NCI-H510A treated with DMSO at 0.1 percent for 48 hours (cell line): ENCODE results near the gene MOCS1.

Experiments used
- DNase-seq: peaks from one replicate; lab custom pipeline; 2025; lab: John Stamatoyannopoulos, UW

Gene MOCS1

DNA sequence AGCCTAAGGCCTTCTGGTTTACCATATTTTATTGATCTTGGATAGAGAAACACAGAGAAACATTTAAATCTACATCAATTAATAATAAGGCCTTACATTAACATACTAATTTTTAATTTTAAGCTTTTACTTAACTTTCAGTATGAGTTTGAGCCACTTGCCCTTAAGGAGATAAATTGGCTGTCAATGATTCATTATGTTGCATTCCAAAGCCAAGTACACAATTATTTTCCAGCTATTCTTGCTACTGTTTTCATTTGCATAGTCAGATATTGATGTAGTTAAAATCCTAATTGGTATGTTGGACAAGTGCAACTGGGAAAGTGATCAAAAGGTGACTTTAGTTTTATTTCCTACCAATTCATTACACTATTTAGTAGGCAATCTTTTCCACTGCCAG lies 58.2 kb downstream of the MOCS1 start:
- no peak for DNase-seq

DNA sequence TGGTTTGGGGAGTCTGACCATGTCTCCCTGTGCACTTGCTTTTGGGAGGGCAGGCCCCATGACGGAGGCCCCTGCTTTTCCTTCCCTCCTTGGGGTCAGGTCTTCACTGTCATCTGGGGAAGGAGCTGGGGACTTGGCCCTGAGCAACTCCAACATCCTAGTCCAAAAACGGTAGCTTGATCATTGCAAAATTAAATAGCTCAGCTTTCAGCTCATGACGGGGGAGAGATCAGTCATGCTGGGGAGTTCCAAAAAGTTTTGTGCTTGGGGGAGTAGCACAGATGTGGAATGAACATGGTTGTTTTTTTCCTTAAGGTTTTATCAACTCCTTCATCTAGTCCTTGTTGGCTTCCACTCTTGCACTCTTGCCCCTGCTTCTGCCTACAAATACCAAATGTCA lies 60.8 kb downstream of the MOCS1 start:
- DNase-seq = no peak

DNA sequence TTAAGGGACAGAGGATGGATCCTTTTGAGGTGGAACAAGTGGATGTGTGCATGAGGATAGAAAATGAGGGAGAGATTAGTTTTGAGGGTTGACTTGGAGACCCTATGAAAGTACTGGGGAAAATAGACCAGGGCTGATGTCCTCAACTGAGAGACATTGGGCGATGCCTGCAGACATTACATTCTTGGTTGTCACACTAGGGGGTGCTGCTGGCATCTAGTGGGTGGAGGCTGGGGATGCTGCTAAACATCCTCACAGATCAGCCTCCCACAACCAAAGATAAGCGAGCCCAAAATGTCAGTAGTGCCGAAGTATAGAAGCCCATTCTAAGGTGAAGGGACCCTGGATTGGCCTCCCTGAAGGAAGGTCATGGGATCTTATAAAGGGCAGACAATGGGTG lies 63.3 kb downstream of the MOCS1 start:
- DNase-seq = no peak

DNA sequence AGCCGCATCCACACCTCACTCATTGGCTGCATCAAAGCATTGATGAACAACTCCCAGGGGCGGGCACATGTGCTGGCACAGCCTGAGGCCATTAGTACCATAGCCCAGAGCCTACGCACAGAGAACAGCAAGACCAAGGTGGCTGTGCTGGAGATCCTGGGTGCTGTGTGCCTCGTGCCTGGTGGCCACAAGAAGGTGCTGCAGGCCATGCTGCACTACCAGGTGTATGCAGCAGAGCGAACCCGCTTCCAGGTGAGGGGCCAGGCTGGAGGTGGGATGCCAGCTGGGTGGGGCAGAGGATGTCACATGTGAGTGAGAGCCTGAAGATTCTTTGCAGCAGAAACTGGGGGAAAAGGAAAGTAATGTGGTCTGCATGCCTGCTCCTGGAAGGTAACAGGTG lies 66.7 kb downstream of the MOCS1 start:
- DNase-seq = no peak

DNA sequence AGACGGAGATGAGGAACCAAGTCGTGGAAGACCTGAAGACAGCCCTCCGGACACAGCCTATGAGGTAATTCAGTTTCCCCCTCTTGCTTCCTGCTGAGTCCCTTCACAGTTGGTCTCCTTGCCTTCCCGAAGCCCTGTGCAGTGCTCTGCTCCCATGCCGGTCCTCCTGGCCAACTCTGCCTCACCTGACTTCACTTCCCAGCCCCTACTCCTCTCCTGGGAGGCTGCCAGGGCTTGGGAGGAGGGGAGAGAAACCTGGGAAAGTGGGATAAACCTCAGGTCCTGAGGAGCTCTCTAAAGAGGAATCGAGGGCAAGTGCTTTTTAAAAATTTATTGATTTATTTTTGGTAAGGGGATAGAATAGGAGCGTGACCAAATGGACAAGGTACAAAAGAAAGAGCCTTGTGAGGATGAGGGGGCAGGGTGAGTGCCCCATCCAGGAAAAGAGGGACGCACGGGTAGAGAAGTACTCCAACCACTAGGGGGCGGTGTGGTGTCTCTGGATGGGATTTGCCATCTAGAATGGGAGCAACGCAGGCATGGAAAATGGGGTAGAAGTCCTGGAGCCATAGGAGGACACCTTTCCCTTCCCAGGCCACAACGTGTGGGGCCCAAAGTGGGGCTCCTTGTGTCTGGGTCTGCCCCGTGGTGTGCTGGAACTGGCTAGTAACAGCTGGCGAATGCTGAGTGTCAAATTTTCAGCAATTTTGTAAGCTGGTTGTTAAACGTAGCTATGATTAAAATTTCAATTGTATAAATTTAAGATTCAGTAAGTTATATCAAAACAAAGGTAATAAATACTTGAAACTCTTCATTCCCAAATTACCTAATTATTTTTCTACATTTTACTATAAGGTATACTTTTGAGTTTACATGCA lies 69.0 kb downstream of the MOCS1 start:
- no peak for DNase-seq

DNA sequence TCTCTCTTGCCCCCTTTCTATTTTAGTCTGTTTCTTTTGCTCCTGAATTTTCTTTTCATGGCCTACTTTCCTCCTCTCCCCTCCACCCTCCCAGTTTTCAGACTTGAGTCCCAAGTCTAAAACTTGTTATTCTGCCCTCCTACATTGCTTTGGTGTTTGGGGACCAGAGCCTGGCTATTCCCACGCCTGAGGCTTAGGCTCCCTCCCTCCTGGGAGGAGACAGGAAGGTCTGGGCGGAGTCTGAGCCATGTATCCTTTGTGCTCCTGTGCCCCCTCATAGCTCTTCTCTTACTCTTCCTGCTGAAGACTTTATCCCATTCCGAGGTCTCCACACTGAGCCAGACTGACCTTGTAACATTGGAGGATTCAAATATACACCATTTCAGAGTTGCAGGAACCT lies 72.6 kb downstream of the MOCS1 start:
- DNase-seq = no peak

DNA sequence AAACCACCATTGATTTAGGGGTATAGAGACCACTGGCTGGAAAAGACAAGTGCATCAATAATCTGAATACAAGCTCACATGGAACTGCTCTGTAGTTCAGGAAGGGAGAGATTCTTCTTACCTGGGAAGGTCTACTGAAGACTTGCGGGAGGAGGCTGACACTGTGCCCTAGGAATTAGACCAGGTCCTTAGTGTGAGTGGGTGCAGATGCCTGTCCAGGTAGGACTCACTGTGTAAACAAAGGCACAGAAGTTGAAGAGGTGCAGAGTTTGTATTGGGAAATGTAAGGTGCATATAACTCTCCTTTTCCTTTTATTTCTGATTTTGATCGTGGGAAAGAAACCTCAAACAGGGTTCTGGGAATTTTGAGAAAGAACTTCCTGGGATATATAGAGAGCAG lies 75.2 kb downstream of the MOCS1 start:
- DNase-seq = no peak

DNA sequence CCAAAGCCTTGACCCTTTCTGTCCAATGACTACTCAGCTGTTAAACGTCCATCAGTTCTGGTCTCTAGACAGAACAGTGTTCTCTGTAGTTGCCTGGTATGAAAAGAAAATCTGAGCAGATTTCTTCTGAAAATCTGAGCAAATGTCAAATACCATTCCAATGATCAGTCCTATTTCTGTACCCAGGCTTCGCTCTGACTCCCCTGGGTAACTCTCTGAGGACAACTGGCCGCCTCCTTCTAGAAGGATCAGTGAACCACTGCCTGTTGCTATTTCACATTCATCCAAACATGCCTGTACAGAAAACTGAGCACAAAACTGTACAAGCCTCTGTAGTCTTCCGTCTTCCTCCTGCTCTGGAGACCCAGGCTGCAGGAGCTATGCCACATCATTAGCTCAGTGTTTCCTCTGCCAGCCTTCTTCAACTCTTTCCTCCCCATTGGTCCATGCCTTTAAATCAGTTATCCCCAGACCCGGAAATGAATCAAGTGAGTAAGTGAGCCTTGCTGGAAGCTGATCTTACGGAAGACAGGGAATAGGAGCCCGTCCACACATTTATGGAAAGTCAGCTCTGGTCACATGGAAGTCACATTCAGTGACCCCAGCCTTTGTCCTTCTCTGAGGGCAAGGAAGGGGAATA lies 78.8 kb downstream of the MOCS1 start:
- DNase-seq = no peak
